K562 (cell line): ENCODE data around the gene MBD3. TPM values are rescaled to one million over a fixed set of nuclear protein-coding genes. Genes with fewer than 3 reads are reported as not detected.

Source experiments
- ATAC-seq: fragments of 200-7000 bp; cut with Tn5 transposase; 3 replicates; pipeline ENCODE4 v1.9.1; 2020; ENCODE audit warnings: moderate library complexity
- BruUV-seq: library from RNA; stranded (reverse); fragments of 400-500 nt; replicated peaks from 2 replicates; lab custom pipeline; 2021; lab: Mats Ljungman, UMichigan
- CTCF ChIA-PET: fragments of 300-600 bp; formaldehyde crosslinking; extraction: SDS; loops from one replicate; lab custom pipeline; 2021; ENCODE audit warnings: low intra/inter-chr PET ratio; lab: Yijun Ruan, JAX
- POLR2A ChIA-PET: fragments of 300-600, 350-650 bp; sonication (Branson Sonifier 250); formaldehyde crosslinking; extraction: SDS; loops from one replicate; lab custom pipeline; 2021; ENCODE audit warnings: antibody characterized with exemption, inconsistent platforms; lab: Yijun Ruan, JAX
- DNase-seq, 4 experiments: peaks; one replicate each; pipeline versions ENCODE4 v3.0.0 to v3.0.0-alpha.2; 2011 to 2018; ENCODE audit warnings: low spot score in 3 of 4, mixed read lengths in 3 of 4; ENCODE audit errors: extremely low read depth in 1 of 4
- FAIRE-seq: peaks from 2 replicates; lab custom pipeline; 2011; peaks lifted over from hg19 to GRCh38; lab: Jason Lieb, UNC
- H2AFZ ChIP-seq: 2 replicates; pipeline ENCODE4 v1.6.0; 2011; ENCODE audit warnings: low read depth, low read length, control low read depth, inconsistent platforms
- H3K27ac ChIP-seq: fragments of 200-600 bp; 3 replicates; pipeline ENCODE4 v1.8.0; 2011; ENCODE audit warnings: low read depth, mild to moderate bottlenecking, control low read depth, inconsistent platforms, low read length, moderate library complexity, mixed read lengths; ENCODE audit errors: extremely low read depth
- H3K27me3 ChIP-seq, 2 experiments: fragments of 300-600 bp in 1 of 2; 2 replicates in 1 of 2; 3 replicates in 1 of 2; pipeline versions ENCODE4 v1.6.0 to v1.8.0; 2011; ENCODE audit warnings: inconsistent platforms in 2 of 2, low read length in 2 of 2, mild to moderate bottlenecking in 1 of 2, mixed read lengths in 1 of 2, moderate library complexity in 1 of 2; ENCODE audit not compliant: control insufficient read depth in 2 of 2, insufficient read depth in 2 of 2
- H3K36me3 ChIP-seq: fragments of 300-600 bp; 3 replicates; pipeline ENCODE4 v1.8.0; 2011; ENCODE audit warnings: mild to moderate bottlenecking, low read length, inconsistent platforms; ENCODE audit not compliant: control insufficient read depth, insufficient read depth
- H3K4me1 ChIP-seq, 2 experiments: fragments of 200-600 bp in 1 of 2; replicated peaks in 1 of 2; 2 replicates in 1 of 2; 3 replicates in 1 of 2; pipeline versions ENCODE4 v1.5.1 to v1.8.0; 2011; ENCODE audit warnings: inconsistent platforms in 2 of 2, low read length in 2 of 2, mild to moderate bottlenecking in 1 of 2, mixed read lengths in 1 of 2, moderate library complexity in 1 of 2; ENCODE audit not compliant: control insufficient read depth in 2 of 2, insufficient read depth in 2 of 2
- H3K4me2 ChIP-seq: 2 replicates; pipeline ENCODE4 v1.6.1; 2011; ENCODE audit warnings: low read length, control low read depth, inconsistent platforms, mixed read lengths; ENCODE audit not compliant: insufficient read depth
- H3K4me3 ChIP-seq: fragments of 200-600 bp; sonication (generic), shearing (Covaris generic); 2 replicates; pipeline ENCODE4 v1.5.1; 2016; ENCODE audit warnings: control low read depth, inconsistent platforms
- H3K79me2 ChIP-seq: fragments of 200-600 bp; 3 replicates; pipeline ENCODE4 v1.8.0; 2011; ENCODE audit warnings: low read length, inconsistent platforms; ENCODE audit not compliant: control insufficient read depth, insufficient read depth
- H3K9ac ChIP-seq, 2 experiments: 2 replicates each; pipeline versions ENCODE4 v1.6.0 to v1.6.1; 2011; ENCODE audit warnings: low read depth in 2 of 2, low read length in 2 of 2, control low read depth in 1 of 2, inconsistent platforms in 1 of 2, mild to moderate bottlenecking in 1 of 2, mixed read lengths in 1 of 2; ENCODE audit not compliant: insufficient read depth in 1 of 2
- H3K9me1 ChIP-seq: one replicate; pipeline ENCODE4 v1.6.0; 2011; ENCODE audit warnings: inconsistent platforms, mild to moderate bottlenecking, low read length, moderate library complexity; ENCODE audit not compliant: control insufficient read depth, insufficient read depth
- H3K9me3 ChIP-seq: replicated peaks from 2 replicates; pipeline ENCODE4 v1.5.1; 2011; ENCODE audit warnings: low read depth, low read length, inconsistent platforms; ENCODE audit not compliant: control insufficient read depth, insufficient read depth
- H4K20me1 ChIP-seq: replicated peaks from 2 replicates; pipeline ENCODE4 v1.6.1; 2011; ENCODE audit warnings: low read length, inconsistent platforms, mixed read lengths; ENCODE audit not compliant: control insufficient read depth, insufficient read depth
- POLR2G ChIP-seq: fragments of 200-400 bp; formaldehyde crosslinking; IDR thresholded peaks from 2 replicates; pipeline ENCODE4 v1.6.1; 2017; ENCODE audit warnings: low read depth, mild to moderate bottlenecking, antibody characterized with exemption, low read length, moderate library complexity
- ZNF384 ChIP-seq: IDR thresholded peaks from 2 replicates; pipeline ENCODE4 v1.6.1; 2012; ENCODE audit warnings: low read depth, low read length, improper control_type of control experiment
- WGBS: fragments of 100-300 bp; shearing (Covaris generic); methylation state at CpG from one replicate; pipeline ENCODE4 v1.1.6; 2016; ENCODE audit warnings: low coverage, mixed read lengths; ENCODE audit not compliant: insufficient coverage; ENCODE audit errors: missing lambda C conversion rate; 5-methylcytosine and 5-hydroxymethylcytosine counted together
- in situ Hi-C: fragments of 300-500 bp; cut with MboI; formaldehyde crosslinking; loops from 4 replicates; pipeline ENCODE4 v1.15.0; 2018; ENCODE audit warnings: inconsistent platforms, mixed read lengths
- intact Hi-C: fragments of 100-400 bp; cut with micrococcal nuclease; formaldehyde crosslinking; loops from 2 replicates; pipeline ENCODE4 v1.14.2; 2022
- polyA plus RNA-seq, 8 experiments: library from polyadenylated mRNA; depleted of rRNA in 4 of 8; stranded (reverse) in 5 of 8; unstranded in 3 of 8; fragments of >200 nt; fragmentation: Nextera tagmentation in 2 of 8; fragmentation: Illumina TruSeq in 1 of 8; extraction: Ambion mirVana in 2 of 8; extraction: Trizol in 1 of 8; gene quantifications; 2 replicates each; pipeline versions ENCODE4 v1.2.1 to v1.2.3, GENCODE V29; 2011 to 2014; ENCODE audit warnings: inconsistent platforms in 1 of 8, missing spikeins in 1 of 8
- total RNA-seq, 7 experiments: library from RNA; depleted of rRNA in 6 of 7; stranded (reverse); fragments of >200 nt in 6 of 7; fragmentation: Illumina TruSeq in 2 of 7; extraction: Trizol in 2 of 7; gene quantifications; 2 replicates each; pipeline versions ENCODE4 v1.2.1 to v1.2.3, GENCODE V29; 2011 to 2021; ENCODE audit warnings: low replicate concordance in 1 of 7
- TF ChIP-seq, protein P1 (sequence below): sonication (generic); formaldehyde crosslinking; IDR thresholded peaks from 2 replicates; pipeline ENCODE4 v1.8.1; 2023; ENCODE audit warnings: mild to moderate bottlenecking, missing genetic modification reagents

MBD3 gene
- total and polyA plus RNA-seq, 9 of the 15 experiments (the other 6 are each of a cell fraction or from before 2014, with no cell fraction given), result 0.24 to 137 (median 30.9) TPM

DNA sequence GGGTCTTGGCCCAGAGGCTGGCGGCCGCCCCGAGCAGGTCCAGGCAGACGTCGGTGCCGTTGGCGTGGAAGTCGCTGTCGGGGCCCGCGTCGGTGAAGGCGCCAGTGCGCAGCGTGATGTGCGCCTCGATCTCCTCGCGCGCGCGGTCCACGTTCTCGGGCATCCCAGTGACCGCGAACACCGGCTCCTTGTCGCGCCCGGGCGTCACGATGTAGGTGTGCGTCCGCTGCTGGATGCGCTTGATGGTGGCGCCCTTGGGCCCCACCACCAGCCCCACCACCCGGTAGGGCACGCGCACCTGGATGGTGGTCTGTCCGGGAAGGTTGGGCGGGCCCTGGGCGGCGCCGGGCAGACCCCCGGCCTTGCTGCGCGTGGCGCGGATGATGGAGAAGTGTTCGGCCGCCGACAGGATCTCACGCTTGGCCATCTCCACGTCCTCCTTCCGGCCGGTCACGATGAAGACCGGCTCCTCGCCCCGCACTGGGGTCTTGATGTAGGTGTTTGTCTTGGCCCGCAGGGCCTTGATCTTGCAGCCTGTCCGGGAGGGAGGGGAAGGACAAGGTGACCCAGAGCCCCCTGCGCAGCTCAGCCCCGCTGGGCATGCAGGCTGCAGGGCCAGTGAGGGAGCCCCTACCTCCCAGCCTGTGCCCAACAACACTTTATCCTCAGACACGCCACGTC, 36.1 kb downstream of the MBD3 start:
- 94% methylated on average over 22 of the region's 66 CpGs for WGBS
- no peaks in the 10 kb centered on the region for H3K27me3 ChIP-seq
- H3K4me3 ChIP-seq, result no peak overlapping the region
- no peaks in the 10 kb centered on the region; the same call in 1 of the 2 replicates for H4K20me1 ChIP-seq
- H3K27ac ChIP-seq, result no peak overlapping the region
- DNase-seq (no peak), FAIRE-seq (no peak)
- in situ Hi-C loops, result no loop called here
- no peaks in the 10 kb centered on the region for H3K9me3 ChIP-seq
- no peak overlapping the region for H3K9ac ChIP-seq
- no TSS peak for BruUV-seq
- H2AFZ ChIP-seq, result no peak overlapping the region
- CTCF ChIA-PET, result no interaction called here
- TF ChIP-seq ZNF384, result no peak
- TF ChIP-seq POLR2G, result 0 out of 2 replicates have a peak, but pooled peaks have one; percentile 24
- TF ChIP-seq, protein P1, sequence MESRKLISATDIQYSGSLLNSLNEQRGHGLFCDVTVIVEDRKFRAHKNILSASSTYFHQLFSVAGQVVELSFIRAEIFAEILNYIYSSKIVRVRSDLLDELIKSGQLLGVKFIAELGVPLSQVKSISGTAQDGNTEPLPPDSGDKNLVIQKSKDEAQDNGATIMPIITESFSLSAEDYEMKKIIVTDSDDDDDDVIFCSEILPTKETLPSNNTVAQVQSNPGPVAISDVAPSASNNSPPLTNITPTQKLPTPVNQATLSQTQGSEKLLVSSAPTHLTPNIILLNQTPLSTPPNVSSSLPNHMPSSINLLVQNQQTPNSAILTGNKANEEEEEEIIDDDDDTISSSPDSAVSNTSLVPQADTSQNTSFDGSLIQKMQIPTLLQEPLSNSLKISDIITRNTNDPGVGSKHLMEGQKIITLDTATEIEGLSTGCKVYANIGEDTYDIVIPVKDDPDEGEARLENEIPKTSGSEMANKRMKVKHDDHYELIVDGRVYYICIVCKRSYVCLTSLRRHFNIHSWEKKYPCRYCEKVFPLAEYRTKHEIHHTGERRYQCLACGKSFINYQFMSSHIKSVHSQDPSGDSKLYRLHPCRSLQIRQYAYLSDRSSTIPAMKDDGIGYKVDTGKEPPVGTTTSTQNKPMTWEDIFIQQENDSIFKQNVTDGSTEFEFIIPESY, result peak; percentile 94
- TF ChIP-seq, all 486 proteins: peak for 2
- ATAC-seq, result no peak
- POLR2A ChIA-PET, result no interaction called here
- Histone ChIP-seq H3K9me1 (no peaks in the 10 kb centered on the region), H3K79me2 (peaks cover 13% of the 10 kb centered on the region; the same call in 2 of the 3 replicates), H3K4me1 (peaks cover 3 to 45% of the 10 kb centered on the region in 2 experiments; a peak in 3 of 5 replicates), H3K4me2 (no peak overlapping the region), H3K36me3 (peaks cover 13% of the 10 kb centered on the region; the same call in 1 of the 3 replicates)
- intact Hi-C loops, result no loop called here
